HG02870 (cell line): Measurements from ENCODE around the gene GATAD2A.

ENCODE experiments used
- ATAC-seq: cut with Tn5 transposase; IDR thresholded peaks from one replicate; pipeline ENCODE4 v1.9.1; 2021; ENCODE audit warnings: mild to moderate bottlenecking, moderate library complexity; ENCODE audit not compliant: unreplicated experiment

The GATAD2A gene

DNA sequence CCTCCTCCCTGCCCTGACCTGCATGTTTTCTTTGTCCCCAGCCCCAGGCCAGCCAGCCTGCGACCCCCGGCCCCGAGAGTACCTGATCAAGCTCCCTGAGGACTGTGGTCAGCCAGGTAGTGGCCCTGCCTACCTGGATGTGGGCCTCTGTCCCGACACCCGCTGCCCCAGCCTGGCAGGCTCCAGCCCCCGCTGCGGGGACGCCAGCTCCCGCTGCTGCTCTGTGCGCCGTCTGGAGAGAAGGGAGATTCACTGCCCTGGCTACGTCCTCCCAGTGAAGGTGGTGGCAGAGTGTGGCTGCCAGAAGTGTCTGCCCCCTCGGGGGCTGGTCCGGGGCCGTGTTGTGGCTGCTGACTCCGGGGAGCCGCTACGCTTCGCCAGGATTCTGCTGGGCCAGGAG, 138.2 kb downstream of the GATAD2A start:
- ATAC-seq, result no peak

DNA sequence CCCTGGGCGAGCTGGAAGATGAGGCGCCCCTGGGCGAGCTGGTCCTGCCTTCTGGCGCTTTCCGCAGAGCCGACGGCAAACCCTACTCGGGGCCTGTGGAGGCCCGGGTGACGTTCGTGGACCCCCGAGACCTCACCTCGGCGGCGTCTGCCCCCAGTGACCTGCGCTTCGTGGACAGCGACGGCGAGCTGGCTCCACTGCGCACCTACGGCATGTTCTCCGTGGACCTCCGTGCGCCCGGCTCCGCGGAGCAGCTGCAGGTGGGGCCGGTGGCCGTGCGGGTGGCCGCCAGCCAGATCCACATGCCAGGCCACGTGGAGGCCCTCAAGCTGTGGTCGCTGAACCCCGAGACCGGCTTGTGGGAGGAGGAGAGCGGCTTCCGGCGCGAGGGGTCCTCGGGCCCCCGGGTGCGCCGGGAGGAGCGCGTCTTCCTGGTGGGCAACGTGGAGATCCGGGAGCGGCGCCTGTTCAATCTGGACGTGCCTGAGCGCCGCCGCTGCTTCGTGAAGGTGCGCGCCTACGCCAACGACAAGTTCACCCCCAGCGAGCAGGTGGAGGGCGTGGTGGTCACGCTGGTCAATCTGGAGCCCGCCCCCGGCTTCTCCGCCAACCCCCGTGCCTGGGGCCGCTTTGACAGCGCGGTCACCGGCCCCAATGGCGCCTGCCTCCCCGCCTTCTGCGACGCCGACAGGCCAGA, 138.9 kb downstream of the GATAD2A start:
- ATAC-seq, result no peak

DNA sequence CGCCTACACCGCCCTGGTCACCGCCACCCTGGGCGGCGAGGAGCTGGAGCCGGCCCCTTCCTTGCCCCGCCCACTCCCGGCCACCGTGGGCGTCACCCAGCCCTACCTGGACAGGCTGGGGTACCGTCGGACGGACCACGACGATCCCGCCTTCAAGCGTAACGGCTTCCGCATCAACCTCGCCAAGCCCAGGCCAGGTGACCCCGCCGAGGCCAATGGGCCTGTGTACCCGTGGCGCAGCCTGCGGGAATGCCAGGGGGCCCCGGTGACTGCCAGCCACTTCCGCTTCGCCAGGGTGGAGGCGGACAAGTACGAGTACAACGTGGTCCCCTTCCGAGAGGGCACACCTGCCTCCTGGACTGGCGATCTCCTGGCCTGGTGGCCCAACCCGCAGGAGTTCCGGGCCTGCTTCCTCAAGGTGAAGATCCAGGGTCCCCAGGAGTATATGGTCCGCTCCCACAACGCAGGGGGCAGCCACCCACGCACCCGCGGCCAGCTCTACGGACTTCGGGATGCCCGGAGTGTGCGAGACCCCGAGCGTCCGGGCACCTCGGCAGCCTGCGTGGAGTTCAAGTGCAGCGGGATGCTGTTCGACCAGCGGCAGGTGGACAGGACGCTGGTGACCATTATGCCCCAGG, 139.6 kb downstream of the GATAD2A start:
- ATAC-seq, result no peak

DNA sequence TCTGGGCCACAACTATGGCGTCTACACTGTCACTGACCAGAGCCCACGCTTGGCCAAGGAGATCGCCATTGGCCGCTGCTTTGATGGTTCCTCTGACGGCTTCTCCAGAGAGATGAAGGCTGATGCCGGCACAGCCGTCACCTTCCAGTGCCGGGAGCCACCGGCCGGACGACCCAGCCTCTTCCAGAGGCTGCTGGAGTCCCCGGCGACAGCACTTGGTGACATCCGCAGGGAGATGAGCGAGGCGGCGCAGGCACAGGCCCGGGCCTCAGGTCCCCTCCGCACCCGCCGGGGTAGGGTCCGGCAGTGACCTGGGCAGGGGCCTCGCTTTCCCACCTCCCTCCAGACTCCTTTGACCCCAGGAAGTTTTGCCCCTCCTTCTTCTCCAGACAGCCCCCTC, 140.2 kb downstream of the GATAD2A start:
- ATAC-seq, result no peak

DNA sequence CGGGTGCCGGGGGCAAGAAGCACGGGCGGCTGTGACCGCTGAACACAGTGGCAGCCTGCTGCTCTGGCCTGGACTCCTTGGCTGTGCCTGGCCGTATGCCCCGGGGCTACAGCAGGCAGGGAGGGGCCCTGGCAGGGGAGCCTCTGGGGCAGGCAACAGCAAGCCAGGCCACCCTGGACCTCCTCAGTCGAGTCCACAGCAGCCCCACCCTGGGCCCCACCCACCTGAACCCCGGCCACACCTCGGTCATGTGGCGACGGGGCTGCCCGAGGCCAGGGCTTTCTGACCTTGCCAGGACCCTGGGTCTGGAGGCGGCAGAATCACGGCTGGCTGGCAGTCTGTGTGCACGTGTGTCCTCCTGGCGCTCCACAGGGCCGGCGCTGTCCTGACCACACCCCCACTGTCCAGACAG, 141.3 kb downstream of the GATAD2A start:
- ATAC-seq, result no peak

DNA sequence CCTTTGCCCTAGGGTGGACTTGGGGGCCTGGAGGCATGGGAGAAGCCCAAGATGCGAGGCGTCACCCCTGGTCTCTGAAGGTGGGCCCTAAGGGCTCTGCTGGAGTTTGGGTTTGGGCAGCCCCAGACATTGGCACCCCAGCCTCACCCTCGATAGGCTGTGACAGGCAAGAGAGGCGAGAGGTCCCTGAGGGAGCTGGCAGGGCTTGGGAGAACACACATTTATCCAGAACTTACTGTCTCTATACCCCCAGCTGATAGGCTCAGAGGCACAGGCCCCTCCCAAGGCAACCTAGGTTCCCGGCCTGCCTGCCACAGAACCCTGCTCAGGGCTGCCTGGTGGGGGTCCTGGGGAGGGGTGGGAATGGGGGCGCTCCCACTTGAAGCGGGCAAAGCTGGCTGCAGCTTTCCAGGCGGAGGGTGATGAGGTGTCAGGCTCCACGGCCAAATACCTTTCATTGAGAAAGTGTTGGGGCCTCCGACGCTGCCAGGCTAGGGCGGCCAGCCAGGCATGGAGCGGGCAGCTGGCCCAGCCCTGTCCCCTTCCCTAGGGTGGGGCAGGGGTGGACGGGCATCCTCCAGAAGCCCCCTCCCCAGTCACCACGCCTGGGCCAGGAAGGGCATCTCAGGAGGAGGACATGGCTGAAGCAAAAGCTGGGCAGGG, 142.3 kb downstream of the GATAD2A start:
- ATAC-seq, result no peak

DNA sequence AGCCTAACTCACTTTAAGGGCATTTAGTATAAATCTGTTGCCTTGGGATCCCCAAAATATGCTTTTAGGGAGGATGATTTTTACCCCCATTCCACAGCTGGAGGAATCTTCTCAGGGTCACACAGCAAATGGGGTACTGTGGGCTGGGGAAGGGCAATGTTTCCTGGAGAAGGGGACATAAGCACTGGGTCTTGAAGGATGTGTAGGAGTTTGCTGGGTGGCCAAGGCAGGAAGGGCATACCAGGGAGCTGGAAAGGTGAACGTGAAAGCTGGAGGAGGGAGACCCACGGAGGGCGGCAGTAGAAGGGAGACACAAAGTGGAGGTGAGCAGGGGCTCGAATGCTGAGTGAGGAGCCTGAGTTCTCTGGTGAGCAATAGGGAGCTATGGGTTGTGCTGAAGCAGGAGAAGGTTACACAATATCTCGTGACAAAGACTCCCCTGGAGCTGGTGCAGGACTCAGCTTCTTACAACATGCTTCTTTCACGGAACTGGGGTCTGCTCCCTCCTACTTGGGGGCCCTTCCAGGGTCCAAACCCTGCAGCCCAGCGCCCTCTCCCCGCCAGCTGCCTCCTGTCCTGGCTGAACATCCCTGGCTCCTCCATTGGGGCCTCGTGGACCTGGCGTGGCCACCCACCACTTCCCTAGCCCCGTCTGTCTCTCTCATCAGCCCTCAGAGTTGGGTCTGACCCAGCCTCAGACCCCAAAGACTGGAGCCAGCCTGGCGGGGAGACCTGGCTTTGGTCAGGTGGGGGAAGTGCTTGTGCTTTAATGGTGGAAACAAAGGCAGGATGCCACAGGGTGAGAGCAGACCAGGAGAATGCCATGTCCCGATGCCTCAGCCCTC, 143.7 kb downstream of the GATAD2A start:
- no peak for ATAC-seq

DNA sequence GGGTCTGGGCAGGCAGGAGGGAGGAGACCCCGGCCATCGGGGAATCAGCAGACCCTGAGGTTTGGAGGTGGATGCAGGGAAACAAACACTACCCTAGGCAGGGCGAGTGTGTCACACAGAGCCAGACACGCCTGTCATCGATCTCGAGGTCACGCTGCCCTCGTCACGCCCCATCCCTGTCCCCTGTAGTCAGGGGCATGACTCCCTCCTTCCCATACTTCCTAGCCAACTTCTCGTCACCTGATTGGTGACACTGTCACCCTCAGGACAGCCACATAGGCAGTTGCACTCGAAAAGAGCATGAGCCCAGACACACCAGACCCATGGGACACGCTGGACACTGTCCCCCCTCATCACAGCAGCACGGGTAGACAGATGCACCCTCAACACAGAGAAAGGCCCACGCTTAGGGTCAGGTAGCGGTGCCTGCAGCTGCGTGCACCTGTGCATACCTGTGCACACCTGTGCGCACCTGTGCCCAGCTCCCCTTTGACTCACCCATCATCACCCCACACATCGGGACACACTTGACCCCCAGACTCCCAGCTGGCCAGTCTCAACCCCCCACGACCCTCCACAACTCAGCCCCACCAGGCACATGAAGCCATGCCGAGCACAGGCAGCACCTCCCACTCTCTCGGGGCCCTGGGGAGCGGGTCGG, 144.5 kb downstream of the GATAD2A start:
- ATAC-seq, result no peak

DNA sequence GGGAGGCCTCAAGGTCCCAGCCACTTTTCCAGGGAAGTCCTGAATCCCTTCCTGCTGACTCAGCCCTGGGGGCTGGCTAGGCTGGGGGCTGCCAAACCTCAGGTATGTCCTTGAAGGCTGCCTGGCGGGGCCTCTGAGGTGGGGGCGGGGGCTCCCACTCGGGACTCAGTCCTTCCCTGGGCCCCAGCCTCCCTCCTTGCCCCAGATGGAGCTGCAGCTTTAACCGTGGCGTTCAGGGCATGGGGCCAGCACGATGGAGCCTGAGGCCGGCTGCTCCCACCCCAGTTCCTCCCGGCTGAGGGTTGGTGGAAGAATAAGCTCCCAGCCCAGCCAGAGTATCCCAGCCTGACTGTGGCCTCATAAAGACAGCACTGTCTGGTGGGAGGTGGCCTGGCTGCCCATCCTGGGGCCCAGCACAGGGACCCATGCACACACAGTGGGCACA, 145.0 kb downstream of the GATAD2A start:
- no peak for ATAC-seq

DNA sequence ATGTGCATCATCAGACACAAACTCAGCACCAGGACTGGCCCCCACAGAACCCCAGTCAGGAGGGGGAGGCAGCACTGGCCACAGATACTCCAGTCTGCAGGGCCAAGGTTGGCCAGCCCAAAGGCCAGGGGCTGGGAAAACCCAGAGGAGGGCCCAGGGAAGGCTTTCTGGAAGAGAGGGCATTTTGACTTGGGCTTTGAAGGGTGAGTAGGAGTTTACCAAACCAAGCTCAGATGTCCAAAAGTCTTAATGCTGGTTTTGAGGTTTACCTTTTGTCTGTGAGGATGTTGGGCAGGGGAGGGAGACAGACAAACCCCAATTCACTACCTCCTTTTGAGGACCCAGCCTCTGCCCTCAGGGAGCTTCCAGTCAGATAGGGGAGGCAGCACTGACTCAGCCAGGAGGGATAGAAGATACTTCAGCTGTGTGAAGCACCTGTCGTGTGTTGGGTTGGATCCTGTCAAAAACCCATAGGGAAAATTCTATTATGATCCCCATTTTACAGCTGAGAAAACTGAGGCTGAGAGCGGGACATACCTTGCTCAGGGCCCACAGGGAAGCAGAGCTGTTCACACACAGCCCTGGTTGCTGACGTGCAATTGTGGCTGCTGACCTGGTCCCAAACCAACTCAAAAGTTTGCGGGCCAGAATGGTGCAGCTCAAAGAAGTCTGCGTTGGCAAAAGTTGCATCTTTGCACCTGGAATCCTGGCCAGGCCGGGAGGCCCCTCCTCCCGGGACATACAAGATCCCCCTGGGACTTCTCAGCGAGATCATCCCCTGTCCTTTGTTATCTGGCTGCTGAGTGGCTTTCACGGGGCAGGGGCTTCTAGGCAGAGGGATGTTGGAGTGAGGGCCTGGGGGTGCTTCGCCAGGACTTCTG, 145.7 kb downstream of the GATAD2A start:
- ATAC-seq, result no peak

DNA sequence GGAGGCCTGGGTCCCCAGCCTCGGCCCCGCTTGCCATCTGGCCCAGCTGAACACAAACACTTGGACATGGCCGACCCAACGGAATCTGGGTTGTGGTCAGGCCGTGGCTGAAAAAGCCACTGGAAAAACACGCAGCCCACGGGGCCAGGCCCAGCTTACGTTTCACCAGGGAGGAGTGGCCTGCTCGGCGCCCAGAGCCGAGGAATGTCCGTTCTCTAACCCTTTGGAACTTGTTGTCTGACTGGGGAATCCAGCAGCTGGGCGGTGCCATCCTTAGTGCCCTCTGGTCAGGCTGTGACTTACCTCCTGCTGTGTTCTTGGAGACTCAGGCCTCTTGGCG, 146.3 kb downstream of the GATAD2A start:
- ATAC-seq, result no peak

DNA sequence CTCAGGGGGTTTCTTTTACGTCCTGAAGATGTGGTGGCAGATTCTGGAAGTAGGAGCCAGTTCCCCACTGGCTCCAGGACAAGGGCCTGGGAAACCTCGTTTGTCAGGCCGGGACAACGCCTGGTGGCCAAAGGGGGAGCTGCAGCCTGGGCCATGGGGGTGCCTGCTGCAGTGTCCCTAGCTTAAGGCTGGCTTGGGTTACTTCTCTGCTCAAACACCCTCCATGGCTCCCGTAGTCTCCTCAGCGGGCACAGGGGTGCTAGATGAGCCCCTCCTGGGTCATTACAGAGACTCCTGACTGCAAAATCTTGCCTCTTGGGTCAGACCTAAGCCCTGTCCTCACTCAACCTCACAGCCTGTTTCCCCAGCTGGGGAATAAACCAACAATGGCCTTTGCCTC, 147.3 kb downstream of the GATAD2A start:
- no peak for ATAC-seq

DNA sequence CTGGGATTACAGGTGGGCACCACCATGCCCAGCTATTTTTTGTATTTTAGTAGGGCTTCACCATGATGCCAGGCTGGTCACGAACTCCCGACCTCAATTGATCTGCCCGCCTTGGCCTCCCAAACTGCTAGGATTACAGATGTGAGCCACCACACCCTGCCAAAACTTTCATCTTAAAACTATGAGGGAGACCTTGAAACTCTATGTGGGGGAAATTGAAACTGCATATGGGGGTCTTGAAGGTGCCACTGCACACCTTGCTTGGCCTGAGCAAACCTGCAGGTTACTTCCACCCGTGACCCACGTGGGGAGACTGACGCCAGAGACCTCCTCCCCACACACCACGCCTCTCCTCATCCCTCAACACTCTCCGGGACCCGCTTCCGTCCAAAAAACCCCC, 148.2 kb downstream of the GATAD2A start:
- ATAC-seq, result no peak

DNA sequence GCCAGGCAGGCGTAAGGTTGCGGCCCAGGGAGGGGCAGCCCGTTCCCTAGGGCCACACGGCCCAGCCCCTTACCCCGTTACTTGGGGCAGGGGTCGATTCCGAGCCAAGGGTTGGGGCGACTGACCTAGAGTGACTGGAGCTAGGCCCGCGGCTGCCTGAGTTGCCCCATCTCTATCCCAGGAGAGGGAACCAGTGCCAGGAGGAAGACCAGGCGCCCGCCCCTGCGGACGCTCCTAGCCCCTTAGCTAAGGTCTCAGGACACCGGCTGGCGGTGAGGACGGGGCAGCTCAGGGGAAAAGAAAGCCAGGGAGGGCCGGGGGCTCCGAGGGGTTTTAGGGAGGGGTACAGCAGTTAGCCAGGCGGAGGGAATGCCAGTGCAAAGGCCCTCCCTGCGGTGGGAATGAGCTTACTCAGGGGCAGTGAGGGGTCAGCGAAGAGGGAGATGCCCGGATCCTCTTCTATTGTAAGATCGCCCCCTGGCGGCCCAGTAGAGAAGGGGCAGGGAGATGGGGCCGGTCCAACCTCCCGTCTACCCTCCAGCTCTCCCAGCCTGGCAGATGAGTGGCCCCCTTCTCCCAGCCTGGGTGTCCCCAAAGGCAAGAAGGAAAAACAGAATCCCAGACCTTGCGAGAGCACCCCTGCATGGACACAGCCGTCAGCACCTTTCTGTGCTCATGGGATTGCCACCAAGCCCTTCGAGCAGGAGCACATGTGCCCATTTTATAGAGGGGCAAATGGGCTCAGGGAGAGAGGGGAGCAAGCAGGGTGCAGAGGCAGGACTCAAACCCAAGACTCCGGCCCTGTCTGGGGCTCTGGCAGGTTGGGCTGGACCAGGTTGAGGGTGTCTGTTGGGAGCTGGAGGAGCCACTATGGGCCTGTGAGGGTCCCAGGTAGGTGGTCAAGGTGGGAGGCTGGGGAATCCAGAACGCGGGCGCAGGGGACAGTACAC, 148.9 kb downstream of the GATAD2A start:
- ATAC-seq, result no peak

DNA sequence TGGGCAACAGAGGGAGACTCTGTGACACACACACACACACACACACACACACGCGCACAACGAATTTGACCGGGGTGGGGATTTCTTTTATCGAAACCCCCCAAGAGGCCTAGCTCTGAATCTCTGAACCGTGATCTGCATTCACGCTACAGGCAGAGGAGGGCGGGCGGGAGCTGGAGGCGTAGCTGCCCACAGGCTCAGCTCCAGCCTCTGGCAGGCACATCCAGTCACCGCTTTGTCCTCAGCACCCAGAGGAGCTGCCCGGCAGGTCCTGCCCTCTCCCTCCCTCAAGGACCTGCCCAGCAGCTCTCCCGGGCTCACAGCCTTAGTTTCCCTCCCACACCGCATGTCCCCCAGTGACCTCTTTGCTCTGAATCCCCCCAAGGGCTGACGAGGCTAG, 152.6 kb downstream of the GATAD2A start:
- no peak for ATAC-seq
